ENCODE measurements around the gene MIS18BP1. TPM values are rescaled to one million over a fixed set of nuclear protein-coding genes. Genes with fewer than 3 reads are reported as not detected.

The MIS18BP1 gene
- total and polyA plus RNA-seq, 9 of the 15 experiments (the other 6 are each of a cell fraction or from before 2014, with no cell fraction given), result 5.0 to 29.1 (median 19.1) TPM

- TF ChIP-seq ZBTB9 (CRISPR knock-in tag; IDR thresholded peaks at IDR 0.05) (0 out of 2 replicates have a peak, but pooled peaks have one; percentile 47), SOX6 (IDR thresholded peaks at IDR 0.05) (peak; percentile 58), PREB (CRISPR knock-in tag; IDR thresholded peaks at IDR 0.05) (no peak), CBFB (CRISPR knock-in tag; IDR thresholded peaks at IDR 0.05) (no peak), ARHGAP35 (IDR thresholded peaks at IDR 0.05; ENCODE audit: partially characterized antibody) (no peak), NKRF (IDR thresholded peaks at IDR 0.05; ENCODE audit: borderline replicate concordance) (no peak), NCOA1 (IDR thresholded peaks at IDR 0.05; ENCODE audit: low read depth) (no peak), ZNF253 (CRISPR knock-in tag; conservative IDR thresholded peaks at IDR 0.05) (no peak), ZSCAN32 (CRISPR knock-in tag; IDR thresholded peaks at IDR 0.05) (no peak), SRSF7 (optimal IDR thresholded peaks at IDR 0.05; ENCODE audit: low read depth, low read length) (no peak), BDP1 (IDR thresholded peaks at IDR 0.05; ENCODE audit: insufficient read depth, insufficient read length) (no peak), MTF1 (CRISPR knock-in tag; IDR thresholded peaks at IDR 0.05; ENCODE audit: borderline replicate concordance) (no peak), MIER1 (IDR thresholded peaks at IDR 0.05; ENCODE audit: low read depth) (no peak), SP1 (CRISPR knock-in tag; IDR thresholded peaks at IDR 0.05) (peak; percentile 60), ZNF41 (CRISPR knock-in tag; conservative IDR thresholded peaks at IDR 0.05) (no peak)
- TF ChIP-seq, protein P1, sequence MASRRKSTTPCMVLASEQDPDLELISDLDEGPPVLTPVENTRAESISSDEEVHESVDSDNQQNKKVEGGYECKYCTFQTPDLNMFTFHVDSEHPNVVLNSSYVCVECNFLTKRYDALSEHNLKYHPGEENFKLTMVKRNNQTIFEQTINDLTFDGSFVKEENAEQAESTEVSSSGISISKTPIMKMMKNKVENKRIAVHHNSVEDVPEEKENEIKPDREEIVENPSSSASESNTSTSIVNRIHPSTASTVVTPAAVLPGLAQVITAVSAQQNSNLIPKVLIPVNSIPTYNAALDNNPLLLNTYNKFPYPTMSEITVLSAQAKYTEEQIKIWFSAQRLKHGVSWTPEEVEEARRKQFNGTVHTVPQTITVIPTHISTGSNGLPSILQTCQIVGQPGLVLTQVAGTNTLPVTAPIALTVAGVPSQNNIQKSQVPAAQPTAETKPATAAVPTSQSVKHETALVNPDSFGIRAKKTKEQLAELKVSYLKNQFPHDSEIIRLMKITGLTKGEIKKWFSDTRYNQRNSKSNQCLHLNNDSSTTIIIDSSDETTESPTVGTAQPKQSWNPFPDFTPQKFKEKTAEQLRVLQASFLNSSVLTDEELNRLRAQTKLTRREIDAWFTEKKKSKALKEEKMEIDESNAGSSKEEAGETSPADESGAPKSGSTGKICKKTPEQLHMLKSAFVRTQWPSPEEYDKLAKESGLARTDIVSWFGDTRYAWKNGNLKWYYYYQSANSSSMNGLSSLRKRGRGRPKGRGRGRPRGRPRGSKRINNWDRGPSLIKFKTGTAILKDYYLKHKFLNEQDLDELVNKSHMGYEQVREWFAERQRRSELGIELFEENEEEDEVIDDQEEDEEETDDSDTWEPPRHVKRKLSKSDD (conservative IDR thresholded peaks at IDR 0.05; ENCODE audit: low read length), result peak; percentile 55; the same call in 1 of the 2 replicates
- TF ChIP-seq, protein P2, sequence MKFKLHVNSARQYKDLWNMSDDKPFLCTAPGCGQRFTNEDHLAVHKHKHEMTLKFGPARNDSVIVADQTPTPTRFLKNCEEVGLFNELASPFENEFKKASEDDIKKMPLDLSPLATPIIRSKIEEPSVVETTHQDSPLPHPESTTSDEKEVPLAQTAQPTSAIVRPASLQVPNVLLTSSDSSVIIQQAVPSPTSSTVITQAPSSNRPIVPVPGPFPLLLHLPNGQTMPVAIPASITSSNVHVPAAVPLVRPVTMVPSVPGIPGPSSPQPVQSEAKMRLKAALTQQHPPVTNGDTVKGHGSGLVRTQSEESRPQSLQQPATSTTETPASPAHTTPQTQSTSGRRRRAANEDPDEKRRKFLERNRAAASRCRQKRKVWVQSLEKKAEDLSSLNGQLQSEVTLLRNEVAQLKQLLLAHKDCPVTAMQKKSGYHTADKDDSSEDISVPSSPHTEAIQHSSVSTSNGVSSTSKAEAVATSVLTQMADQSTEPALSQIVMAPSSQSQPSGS (CRISPR knock-in tag; IDR thresholded peaks at IDR 0.05), result no peak
- TF ChIP-seq, protein P3, sequence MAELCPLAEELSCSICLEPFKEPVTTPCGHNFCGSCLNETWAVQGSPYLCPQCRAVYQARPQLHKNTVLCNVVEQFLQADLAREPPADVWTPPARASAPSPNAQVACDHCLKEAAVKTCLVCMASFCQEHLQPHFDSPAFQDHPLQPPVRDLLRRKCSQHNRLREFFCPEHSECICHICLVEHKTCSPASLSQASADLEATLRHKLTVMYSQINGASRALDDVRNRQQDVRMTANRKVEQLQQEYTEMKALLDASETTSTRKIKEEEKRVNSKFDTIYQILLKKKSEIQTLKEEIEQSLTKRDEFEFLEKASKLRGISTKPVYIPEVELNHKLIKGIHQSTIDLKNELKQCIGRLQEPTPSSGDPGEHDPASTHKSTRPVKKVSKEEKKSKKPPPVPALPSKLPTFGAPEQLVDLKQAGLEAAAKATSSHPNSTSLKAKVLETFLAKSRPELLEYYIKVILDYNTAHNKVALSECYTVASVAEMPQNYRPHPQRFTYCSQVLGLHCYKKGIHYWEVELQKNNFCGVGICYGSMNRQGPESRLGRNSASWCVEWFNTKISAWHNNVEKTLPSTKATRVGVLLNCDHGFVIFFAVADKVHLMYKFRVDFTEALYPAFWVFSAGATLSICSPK (IDR thresholded peaks at IDR 0.05; ENCODE audit: borderline replicate concordance), result no peak
These were observed at the start of gene MIS18BP1 (continued) for GRCh38 chr14:45253070-45253753.

Measured in K562 (cell line).